Neural progenitor cell (in vitro differentiated cells): Measurements from ENCODE around the gene TNNI3K. TPM values are rescaled to one million over a fixed set of nuclear protein-coding genes. Genes with fewer than 3 reads are reported as not detected.

Source experiments
- DNase-seq: peaks from one replicate; pipeline ENCODE4 v3.0.0-alpha.2; 2016; ENCODE audit warnings: low spot score
- H2AFZ ChIP-seq: fragments of 200-600 bp; sonication (generic); replicated peaks from 2 replicates; pipeline ENCODE4 v1.6.1; 2016; ENCODE audit warnings: antibody characterized with exemption
- H3F3A ChIP-seq: fragments of 200-600 bp; sonication (generic); 2 replicates; pipeline ENCODE4 v1.6.1; 2016; ENCODE audit warnings: antibody characterized with exemption, low read depth
- H3K27ac ChIP-seq: fragments of 200-600 bp; sonication (generic); 2 replicates; pipeline ENCODE4 v1.5.1; 2016; ENCODE audit warnings: mild to moderate bottlenecking
- H3K27me3 ChIP-seq: fragments of 200-600 bp; sonication (generic); 2 replicates; pipeline ENCODE4 v1.6.1; 2016; ENCODE audit warnings: mild to moderate bottlenecking, moderate library complexity
- H3K36me3 ChIP-seq: fragments of 200-600 bp; sonication (generic); 2 replicates; pipeline ENCODE4 v1.5.1; 2016
- H3K4me1 ChIP-seq: fragments of 200-600 bp; sonication (generic); 2 replicates; pipeline ENCODE4 v1.6.1; 2016; ENCODE audit warnings: mixed run types
- H3K4me2 ChIP-seq: fragments of 200-600 bp; sonication (generic); 2 replicates; pipeline ENCODE4 v1.6.1; 2016
- H3K4me3 ChIP-seq: fragments of 200-600 bp; sonication (generic); 2 replicates; pipeline ENCODE4 v1.5.1; 2016
- H3K79me2 ChIP-seq: fragments of 200-600 bp; sonication (generic); 2 replicates; pipeline ENCODE4 v1.6.1; 2016; ENCODE audit warnings: low read depth
- H3K9ac ChIP-seq: fragments of 200-600 bp; sonication (generic); 2 replicates; pipeline ENCODE4 v1.6.1; 2016
- H3K9me3 ChIP-seq: fragments of 200-600 bp; sonication (generic); 2 replicates; pipeline ENCODE4 v1.5.1; 2016; ENCODE audit warnings: low read depth
- H4K20me1 ChIP-seq: fragments of 200-600 bp; sonication (generic); 2 replicates; pipeline ENCODE4 v1.6.1; 2016; ENCODE audit warnings: low read depth
- H3K27ac Mint-ChIP-seq: 3 replicates; pipeline ENCODE4 v1.8.0; 2021; ENCODE audit warnings: mixed read lengths
- H3K27me3 Mint-ChIP-seq: 2 replicates; pipeline ENCODE4 v1.8.0; 2022; ENCODE audit warnings: low read depth, mild to moderate bottlenecking, inconsistent platforms, moderate library complexity, mixed read lengths; ENCODE audit not compliant: insufficient read depth
- H3K36me3 Mint-ChIP-seq: 3 replicates; pipeline ENCODE4 v1.8.0; 2021; ENCODE audit warnings: mixed read lengths
- H3K4me1 Mint-ChIP-seq: 3 replicates; pipeline ENCODE4 v1.8.0; 2021; ENCODE audit warnings: mixed read lengths
- H3K4me3 Mint-ChIP-seq: 3 replicates; pipeline ENCODE4 v1.8.0; 2021; ENCODE audit warnings: mild to moderate bottlenecking, moderate library complexity, mixed read lengths
- H3K9me3 Mint-ChIP-seq: 3 replicates; pipeline ENCODE4 v1.8.0; 2020; ENCODE audit warnings: mixed read lengths
- CTCF ChIP-seq: fragments of 200-600 bp; sonication (generic); IDR thresholded peaks from 2 replicates; pipeline ENCODE4 v1.5.1; 2017; ENCODE audit warnings: antibody characterized with exemption, mild to moderate bottlenecking
- EZH2 ChIP-seq: fragments of 200-600 bp; sonication (generic); IDR thresholded peaks from 2 replicates; pipeline ENCODE4 v1.6.1; 2017; ENCODE audit warnings: antibody characterized with exemption, mild to moderate bottlenecking, moderate library complexity
- EZH2phosphoT487 ChIP-seq: fragments of 200-600 bp; sonication (generic); IDR thresholded peaks from 2 replicates; pipeline ENCODE4 v1.6.1; 2017; ENCODE audit warnings: antibody characterized with exemption
- total RNA-seq: library from RNA; depleted of rRNA; stranded (reverse); fragments of >200 nt; gene quantifications from 2 replicates; pipeline ENCODE4 v1.2.3, GENCODE V29; 2015; ENCODE audit warnings: low replicate concordance

TNNI3K gene
- total RNA-seq, 1 donor from 2014 or later, result 1.9 TPM

GRCh38 chr1:74571493-74571800, 336.3 kb downstream of the TNNI3K start:
- H3K36me3 Mint-ChIP-seq, result no peaks in the 10 kb centered on the region
- no peak overlapping the region for H3K9ac ChIP-seq
- peak overlapping the region; percentile 94 for H2AFZ ChIP-seq
- H3F3A ChIP-seq, result no peaks in the 10 kb centered on the region
- no peaks in the 10 kb centered on the region for H3K9me3 ChIP-seq
- peaks cover 11% of the 10 kb centered on the region for H3K4me1 ChIP-seq
- TF ChIP-seq EZH2phosphoT487 (no peak), CTCF (no peak), EZH2 (no peak)
- no peaks in the 10 kb centered on the region for H3K36me3 ChIP-seq
- no peaks in the 10 kb centered on the region for H3K27me3 ChIP-seq
- no peak for DNase-seq
- H3K4me1 Mint-ChIP-seq, result peaks cover 7% of the 10 kb centered on the region
- no peak overlapping the region for H3K4me3 Mint-ChIP-seq
- H3K9me3 Mint-ChIP-seq, result no peaks in the 10 kb centered on the region
- no peak overlapping the region for H3K4me2 ChIP-seq
- H4K20me1 ChIP-seq, result no peaks in the 10 kb centered on the region
- H3K27ac Mint-ChIP-seq, result no peak overlapping the region
- H3K27me3 Mint-ChIP-seq, result no peaks in the 10 kb centered on the region
- H3K79me2 ChIP-seq, result no peaks in the 10 kb centered on the region
- no peak overlapping the region for H3K4me3 ChIP-seq
- no peak overlapping the region for H3K27ac ChIP-seq

- Mint-ChIP-seq H3K27ac (no peak overlapping the region), H3K36me3 (no peaks in the 10 kb centered on the region), H3K27me3 (no peaks in the 10 kb centered on the region), H3K4me1 (peaks cover 5% of the 10 kb centered on the region), H3K4me3 (no peak overlapping the region), H3K9me3 (no peaks in the 10 kb centered on the region)
- peaks cover 11% of the 10 kb centered on the region for H3K4me1 ChIP-seq
- no peaks in the 10 kb centered on the region for H3K27me3 ChIP-seq
- H3K27ac ChIP-seq, result no peak overlapping the region
- no peaks in the 10 kb centered on the region for H3K79me2 ChIP-seq
- no peaks in the 10 kb centered on the region for H4K20me1 ChIP-seq
- H3K36me3 ChIP-seq, result no peaks in the 10 kb centered on the region
- H3K9ac ChIP-seq, result no peak overlapping the region
- no peak for TF ChIP-seq CTCF
- TF ChIP-seq EZH2, result no peak
- TF ChIP-seq EZH2phosphoT487, result no peak
- H3F3A ChIP-seq, result no peaks in the 10 kb centered on the region
- H2AFZ ChIP-seq, result peak overlapping the region; percentile 94
- H3K9me3 ChIP-seq, result no peaks in the 10 kb centered on the region
- no peak overlapping the region for H3K4me2 ChIP-seq
- no peak for DNase-seq
- H3K4me3 ChIP-seq, result no peak overlapping the region
Observed at GRCh38 chr1:74571891-74572290, 336.7 kb downstream of the TNNI3K start.

- H3K36me3 Mint-ChIP-seq, result no peaks in the 10 kb centered on the region
- H3K4me3 ChIP-seq, result no peak overlapping the region
- H3K27me3 ChIP-seq, result no peaks in the 10 kb centered on the region
- H3K9me3 ChIP-seq, result no peaks in the 10 kb centered on the region
- no peak overlapping the region for H3K9ac ChIP-seq
- H3K4me3 Mint-ChIP-seq, result no peak overlapping the region
- no peak for DNase-seq
- no peaks in the 10 kb centered on the region for H3K36me3 ChIP-seq
- peaks cover 8% of the 10 kb centered on the region for H3K4me1 ChIP-seq
- TF ChIP-seq EZH2 (no peak), CTCF (no peak), EZH2phosphoT487 (no peak)
- H4K20me1 ChIP-seq, result no peaks in the 10 kb centered on the region
- H3K27me3 Mint-ChIP-seq, result no peaks in the 10 kb centered on the region
- H3F3A ChIP-seq, result no peaks in the 10 kb centered on the region
- no peak overlapping the region for H2AFZ ChIP-seq
- H3K4me2 ChIP-seq, result no peak overlapping the region
- no peaks in the 10 kb centered on the region for H3K4me1 Mint-ChIP-seq
- H3K27ac ChIP-seq, result no peak overlapping the region
- no peaks in the 10 kb centered on the region for H3K79me2 ChIP-seq
- H3K27ac Mint-ChIP-seq, result no peak overlapping the region
- no peaks in the 10 kb centered on the region for H3K9me3 Mint-ChIP-seq
Observed at GRCh38 chr1:74578101-74578500, 342.9 kb downstream of the TNNI3K start.

- H4K20me1 ChIP-seq, result no peaks in the 10 kb centered on the region
- Mint-ChIP-seq H3K4me3 (no peak overlapping the region), H3K27me3 (no peaks in the 10 kb centered on the region), H3K4me1 (no peaks in the 10 kb centered on the region), H3K36me3 (no peaks in the 10 kb centered on the region), H3K27ac (no peak overlapping the region), H3K9me3 (no peaks in the 10 kb centered on the region)
- H3K9me3 ChIP-seq, result no peaks in the 10 kb centered on the region
- no peaks in the 10 kb centered on the region for H3F3A ChIP-seq
- TF ChIP-seq EZH2, result no peak
- TF ChIP-seq CTCF, result no peak
- no peak for TF ChIP-seq EZH2phosphoT487
- H3K36me3 ChIP-seq, result no peaks in the 10 kb centered on the region
- H3K27me3 ChIP-seq, result no peaks in the 10 kb centered on the region
- no peak overlapping the region for H3K27ac ChIP-seq
- H3K4me1 ChIP-seq, result peaks cover 8% of the 10 kb centered on the region
- no peak overlapping the region for H2AFZ ChIP-seq
- no peak overlapping the region for H3K4me2 ChIP-seq
- H3K9ac ChIP-seq, result no peak overlapping the region
- DNase-seq, result no peak
- no peak overlapping the region for H3K4me3 ChIP-seq
- H3K79me2 ChIP-seq, result no peaks in the 10 kb centered on the region
Observed at GRCh38 chr1:74579425-74579824, 344.2 kb downstream of the TNNI3K start.
